ENCODE data around the gene POU2AF1.

The POU2AF1 gene

DNA sequence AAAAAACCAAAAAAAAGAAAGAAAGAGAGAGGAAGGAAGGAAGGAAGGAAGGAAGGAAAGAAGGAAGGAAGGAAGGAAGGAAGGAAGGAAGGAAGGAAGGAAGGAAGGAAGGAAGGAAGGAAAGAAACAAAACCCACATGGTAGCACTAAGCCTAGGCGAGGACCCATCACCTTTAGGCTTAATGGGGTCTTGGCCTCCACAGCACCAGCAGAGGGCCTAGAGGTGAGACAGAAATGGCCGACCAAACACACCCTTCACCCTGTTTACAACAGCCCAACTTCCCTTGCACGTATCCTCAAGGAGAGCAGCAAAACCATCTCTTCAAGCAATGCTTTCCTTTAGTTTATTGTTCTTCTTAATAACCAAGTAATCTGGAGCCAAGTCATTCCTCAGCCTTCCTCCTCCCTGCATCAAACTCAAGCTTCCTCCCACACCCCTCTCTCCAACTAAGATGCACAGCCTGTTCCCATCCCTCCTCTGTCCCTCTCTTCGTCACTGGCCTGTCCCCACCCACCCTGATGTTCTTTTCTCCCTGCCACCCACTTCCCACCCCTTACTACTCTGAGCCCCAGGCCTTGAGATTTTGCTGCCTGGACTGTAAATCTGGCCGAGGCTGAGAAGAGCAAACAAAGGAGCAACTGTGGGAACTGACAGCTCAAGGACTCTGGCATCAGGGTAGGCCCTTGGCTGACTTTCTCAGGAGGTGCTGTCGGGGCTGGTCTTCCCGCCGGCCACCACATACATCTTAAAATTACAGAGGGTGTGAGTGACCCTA is 26.0 kb downstream of the POU2AF1 start:
- TF ChIP-seq CTCF (conservative IDR thresholded peaks at IDR 0.05; ENCODE audit: low read depth, low read length) = no peak
- no peak for DNase-seq (ENCODE audit: low read depth)
- H3K4me3 ChIP-seq (ENCODE audit: low read depth, low read length) = no peak overlapping the region

DNA sequence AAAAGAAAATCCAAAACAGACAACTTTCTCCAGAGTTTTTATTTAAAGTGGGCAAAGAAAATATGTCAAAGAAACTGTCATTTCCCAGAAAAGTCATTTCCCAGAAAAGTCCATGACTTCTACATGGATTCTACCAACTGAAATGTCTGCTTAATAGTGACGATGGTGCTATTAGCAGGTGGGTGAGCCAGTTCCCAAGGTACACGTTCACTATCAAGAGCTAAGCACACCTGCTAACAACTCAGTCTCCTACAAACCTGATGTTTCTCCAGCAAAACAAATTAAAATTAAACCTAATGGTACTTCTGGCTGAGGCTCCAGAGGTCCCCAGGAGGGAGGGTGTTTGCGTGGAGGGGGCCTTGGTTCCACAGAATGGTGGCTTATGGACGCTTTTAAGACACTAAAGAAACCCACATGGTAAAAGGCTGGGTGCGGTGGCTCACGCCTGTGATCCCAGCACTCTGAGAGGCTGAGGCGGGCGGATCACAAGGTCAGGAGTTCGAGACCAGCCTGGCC is 26.8 kb downstream of the POU2AF1 start:
- TF ChIP-seq CTCF (conservative IDR thresholded peaks at IDR 0.05; ENCODE audit: low read depth, low read length) = no peak
- H3K4me3 ChIP-seq (ENCODE audit: low read depth, low read length) = no peak overlapping the region
- DNase-seq (ENCODE audit: low read depth) = no peak

DNA sequence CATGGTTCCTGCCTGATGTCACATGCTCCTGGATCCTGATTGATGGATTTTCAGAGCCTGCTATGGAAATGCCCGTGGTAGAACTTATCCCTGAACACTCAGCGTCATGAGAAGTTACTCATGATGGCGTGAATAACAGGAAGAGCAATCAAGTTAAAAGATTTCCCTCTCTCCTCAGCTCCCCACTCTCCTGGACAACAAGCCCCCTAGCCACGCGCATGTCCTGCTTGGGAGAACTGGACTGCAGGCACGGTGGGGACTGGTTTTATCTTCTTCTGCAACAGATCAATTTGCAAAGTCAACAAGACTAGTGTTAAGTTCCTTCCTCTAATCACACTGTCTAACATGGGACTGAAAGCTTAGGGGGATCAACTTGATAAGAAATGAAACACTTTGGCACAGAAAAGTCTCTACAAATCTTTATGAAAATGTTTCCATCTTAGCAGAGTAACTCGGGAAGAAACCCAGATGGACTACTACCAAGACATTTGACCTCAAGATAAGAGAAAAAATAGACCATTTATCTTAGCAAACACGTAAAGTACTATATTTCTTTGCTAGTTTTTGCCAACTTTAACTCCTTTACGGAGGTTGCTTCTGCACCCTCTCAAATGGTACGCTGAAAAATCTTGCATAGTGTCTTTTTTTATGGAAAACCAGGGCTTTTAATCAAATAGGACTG is 27.6 kb downstream of the POU2AF1 start:
- TF ChIP-seq CTCF (conservative IDR thresholded peaks at IDR 0.05; ENCODE audit: low read depth, low read length) = no peak
- DNase-seq (ENCODE audit: low read depth) = no peak
- no peak overlapping the region for H3K4me3 ChIP-seq (ENCODE audit: low read depth, low read length)

DNA sequence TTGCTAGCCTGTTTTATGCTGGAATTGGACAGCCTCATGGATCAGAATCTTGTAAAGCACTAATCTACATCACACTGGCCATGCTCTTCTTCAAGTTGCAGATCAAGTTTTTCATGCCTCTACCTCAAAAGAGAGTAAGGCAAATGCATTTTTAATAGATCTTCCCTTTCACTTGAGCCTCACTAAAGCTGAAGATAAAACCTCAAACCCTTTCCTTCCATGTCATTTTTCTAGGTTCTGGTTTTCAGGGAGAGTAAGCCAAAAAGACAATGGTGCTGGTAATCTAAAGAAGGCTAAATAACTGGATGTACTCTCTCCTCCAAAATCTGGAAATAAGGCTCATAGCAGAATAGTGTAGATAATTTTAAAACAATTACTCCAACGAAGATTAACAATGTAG is 28.3 kb downstream of the POU2AF1 start:
- H3K4me3 ChIP-seq (ENCODE audit: low read depth, low read length) = no peak overlapping the region
- DNase-seq (ENCODE audit: low read depth) = no peak
- TF ChIP-seq CTCF (conservative IDR thresholded peaks at IDR 0.05; ENCODE audit: low read depth, low read length) = no peak

- H3K4me3 ChIP-seq (ENCODE audit: low read depth, low read length) = no peak overlapping the region
- no peak for TF ChIP-seq CTCF (conservative IDR thresholded peaks at IDR 0.05; ENCODE audit: low read depth, low read length)
- no peak for DNase-seq (ENCODE audit: low read depth)
Measured at GRCh38 chr11:111349191-111349695, 29.8 kb downstream of the POU2AF1 start.

DNA sequence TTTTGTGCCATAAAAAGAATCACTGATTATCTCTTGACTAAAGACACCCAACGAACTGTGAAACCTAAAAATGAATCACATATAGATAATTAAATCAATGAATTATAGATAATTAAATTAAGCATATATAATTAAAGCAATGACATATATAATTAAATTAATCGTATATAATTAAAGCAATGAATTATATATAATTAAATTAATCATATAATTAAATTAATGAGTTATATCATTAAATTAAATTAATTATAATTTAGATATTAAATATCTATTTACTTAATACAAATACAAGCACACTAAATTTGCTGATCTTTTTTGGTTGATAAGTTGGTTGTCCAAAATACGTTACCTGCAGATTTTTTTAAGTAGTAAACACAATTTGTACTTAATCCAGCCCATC is 30.9 kb downstream of the POU2AF1 start:
- H3K4me3 ChIP-seq (ENCODE audit: low read depth, low read length) = no peak overlapping the region
- TF ChIP-seq CTCF (conservative IDR thresholded peaks at IDR 0.05; ENCODE audit: low read depth, low read length) = no peak
- DNase-seq (ENCODE audit: low read depth) = no peak
